ENCODE data around the gene GAN. TPM values are rescaled to one million over a fixed set of nuclear protein-coding genes. Genes with fewer than 3 reads are reported as not detected.

The GAN gene
- total RNA-seq, 1 experiment from 2014 or later, result 22.5 TPM

- H3K9ac ChIP-seq (ENCODE audit: low read length), result no peak overlapping the region
- H3K36me3 ChIP-seq (ENCODE audit: control insufficient read depth in 1 of 2, insufficient read depth in 2 of 2, low read length in 2 of 2), result no peaks in the 10 kb centered on the region
- ATAC-seq (no peak), DNase-seq (ENCODE audit: low read depth, low spot score) (no peak)
- H3K4me1 ChIP-seq (ENCODE audit: control insufficient read depth in 1 of 2, insufficient read depth in 2 of 2, low read length in 2 of 2), result peaks cover 7 to 11% of the 10 kb centered on the region in 2 experiments; a peak in 2 of 4 replicates
- H4K20me1 ChIP-seq (ENCODE audit: insufficient read depth), result no peaks in the 10 kb centered on the region
- H2AFZ ChIP-seq (ENCODE audit: low read depth, low read length, poor library complexity, severe bottlenecking), result no peak overlapping the region
- H3K79me2 ChIP-seq (ENCODE audit: insufficient read depth, low read length), result no peaks in the 10 kb centered on the region
- no peak overlapping the region for H3K4me3 ChIP-seq (replicated peaks in 1 of 2; ENCODE audit: low read depth in 1 of 2, low read length in 2 of 2)
- no peaks in the 10 kb centered on the region for H3K9me3 ChIP-seq (ENCODE audit: control insufficient read depth in 1 of 2, insufficient read depth in 1 of 2, low read depth in 1 of 2, low read length in 2 of 2)
- H3K27ac ChIP-seq (ENCODE audit: low read depth, low read length), result no peak overlapping the region
- H3K4me2 ChIP-seq (ENCODE audit: low read length), result no peak overlapping the region
- no peaks in the 10 kb centered on the region for H3K9me2 ChIP-seq (ENCODE audit: insufficient read depth)
- no TSS peak for BruUV-seq (replicated peaks)
- ChIA-PET CTCF (no interaction called here), RAD21 (ENCODE audit: low non-redundant PET in 1 of 2, low total read pairs in 2 of 2, uncharacterized antibody in 2 of 2, unreplicated experiment in 2 of 2) (no interaction called here), POLR2A (no interaction called here)
- H3K27me3 ChIP-seq (ENCODE audit: insufficient read depth, low read length), result no peaks in the 10 kb centered on the region
- intact Hi-C loops (cut with micrococcal nuclease), result no loop called here
- TF ChIP-seq EZH2 (IDR thresholded peaks at IDR 0.05) (no peak), REST (IDR thresholded peaks at IDR 0.05; ENCODE audit: low read depth) (no peak), CEBPB (IDR thresholded peaks at IDR 0.05; ENCODE audit: low read depth) (no peak)
Measured at GRCh38 chr16:81279392-81279791, 35.4 kb upstream of the GAN start.

- H2AFZ ChIP-seq (ENCODE audit: low read depth, low read length, poor library complexity, severe bottlenecking), result no peak overlapping the region
- H3K4me1 ChIP-seq (ENCODE audit: control insufficient read depth in 1 of 2, insufficient read depth in 2 of 2, low read length in 2 of 2), result peaks cover 7 to 11% of the 10 kb centered on the region in 2 experiments; a peak in 2 of 4 replicates
- no peaks in the 10 kb centered on the region for H4K20me1 ChIP-seq (ENCODE audit: insufficient read depth)
- H3K4me2 ChIP-seq (ENCODE audit: low read length), result no peak overlapping the region
- intact Hi-C loops (cut with micrococcal nuclease), result no loop called here
- H3K9ac ChIP-seq (ENCODE audit: low read length), result no peak overlapping the region
- no peaks in the 10 kb centered on the region for H3K27me3 ChIP-seq (ENCODE audit: insufficient read depth, low read length)
- no TSS peak for BruUV-seq (replicated peaks)
- H3K36me3 ChIP-seq (ENCODE audit: control insufficient read depth in 1 of 2, insufficient read depth in 2 of 2, low read length in 2 of 2), result no peaks in the 10 kb centered on the region
- ChIA-PET CTCF (interaction anchor here (1.3 kb wide), 1 partner anchor 19 kb away, joined by 4 read pairs; no protein-coding TSS in a partner anchor), POLR2A (no interaction called here), RAD21 (ENCODE audit: low non-redundant PET in 1 of 2, low total read pairs in 2 of 2, uncharacterized antibody in 2 of 2, unreplicated experiment in 2 of 2) (no interaction called here)
- H3K79me2 ChIP-seq (ENCODE audit: insufficient read depth, low read length), result no peaks in the 10 kb centered on the region
- no peak overlapping the region for H3K27ac ChIP-seq (ENCODE audit: low read depth, low read length)
- no peaks in the 10 kb centered on the region for H3K9me3 ChIP-seq (ENCODE audit: control insufficient read depth in 1 of 2, insufficient read depth in 1 of 2, low read depth in 1 of 2, low read length in 2 of 2)
- H3K4me3 ChIP-seq (replicated peaks in 1 of 2; ENCODE audit: low read depth in 1 of 2, low read length in 2 of 2), result no peak overlapping the region
- no peaks in the 10 kb centered on the region for H3K9me2 ChIP-seq (ENCODE audit: insufficient read depth)
- DNase-seq (ENCODE audit: low read depth, low spot score), result no peak
- no peak for ATAC-seq
- TF ChIP-seq EZH2phosphoT487 (IDR thresholded peaks at IDR 0.05; ENCODE audit: borderline replicate concordance) (no peak), MAX (IDR thresholded peaks at IDR 0.05) (no peak), YY1 (IDR thresholded peaks at IDR 0.05; ENCODE audit: extremely low read depth, insufficient replicate concordance, low read depth, low read length) (no peak), ZFX (IDR thresholded peaks at IDR 0.05) (no peak), POLR2AphosphoS5 (IDR thresholded peaks at IDR 0.05; ENCODE audit: low read depth, low read length) (no peak), EZH2 (IDR thresholded peaks at IDR 0.05) (no peak), CTCF (IDR thresholded peaks at IDR 0.05 in 2 of 3, conservative IDR thresholded peaks at IDR 0.05 in 1 of 3; ENCODE audit: borderline replicate concordance in 1 of 3, insufficient read depth in 1 of 3, low read depth in 2 of 3, low read length in 2 of 3) (no peak), SRF (IDR thresholded peaks at IDR 0.05; ENCODE audit: low read depth) (no peak), CEBPB (IDR thresholded peaks at IDR 0.05; ENCODE audit: low read depth) (no peak), ZNF274 (IDR thresholded peaks at IDR 0.05; ENCODE audit: low read depth, low read length) (no peak), JUND (IDR thresholded peaks at IDR 0.05) (no peak)
- TF ChIP-seq, protein P1, sequence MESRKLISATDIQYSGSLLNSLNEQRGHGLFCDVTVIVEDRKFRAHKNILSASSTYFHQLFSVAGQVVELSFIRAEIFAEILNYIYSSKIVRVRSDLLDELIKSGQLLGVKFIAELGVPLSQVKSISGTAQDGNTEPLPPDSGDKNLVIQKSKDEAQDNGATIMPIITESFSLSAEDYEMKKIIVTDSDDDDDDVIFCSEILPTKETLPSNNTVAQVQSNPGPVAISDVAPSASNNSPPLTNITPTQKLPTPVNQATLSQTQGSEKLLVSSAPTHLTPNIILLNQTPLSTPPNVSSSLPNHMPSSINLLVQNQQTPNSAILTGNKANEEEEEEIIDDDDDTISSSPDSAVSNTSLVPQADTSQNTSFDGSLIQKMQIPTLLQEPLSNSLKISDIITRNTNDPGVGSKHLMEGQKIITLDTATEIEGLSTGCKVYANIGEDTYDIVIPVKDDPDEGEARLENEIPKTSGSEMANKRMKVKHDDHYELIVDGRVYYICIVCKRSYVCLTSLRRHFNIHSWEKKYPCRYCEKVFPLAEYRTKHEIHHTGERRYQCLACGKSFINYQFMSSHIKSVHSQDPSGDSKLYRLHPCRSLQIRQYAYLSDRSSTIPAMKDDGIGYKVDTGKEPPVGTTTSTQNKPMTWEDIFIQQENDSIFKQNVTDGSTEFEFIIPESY (IDR thresholded peaks at IDR 0.05; ENCODE audit: extremely low read depth, insufficient replicate concordance, low read length), result no peak
Measured at GRCh38 chr16:81280393-81280792, 34.4 kb upstream of the GAN start.

Data from HCT116 (cell line).